Iris pigment epithelial cell (primary cell): Measurements from ENCODE around the gene SBK2.
"Not testable (repeated sequence)": the region's sequence is repeated elsewhere in the genome, so short reads cannot be mapped to it uniquely, and the experiment has no call there.

Experiments
- DNase-seq: peaks from one replicate; pipeline ENCODE4 v3.0.0-alpha.2; 2011; ENCODE audit warnings: low read depth

The SBK2 gene

GRCh38 chr19:55535173-55535964 is 1.6 kb downstream of the SBK2 start:
- DNase-seq = no peak

GRCh38 chr19:55534280-55534679 is 2.7 kb downstream of the SBK2 start:
- DNase-seq = not testable (repeated sequence)

DNA sequence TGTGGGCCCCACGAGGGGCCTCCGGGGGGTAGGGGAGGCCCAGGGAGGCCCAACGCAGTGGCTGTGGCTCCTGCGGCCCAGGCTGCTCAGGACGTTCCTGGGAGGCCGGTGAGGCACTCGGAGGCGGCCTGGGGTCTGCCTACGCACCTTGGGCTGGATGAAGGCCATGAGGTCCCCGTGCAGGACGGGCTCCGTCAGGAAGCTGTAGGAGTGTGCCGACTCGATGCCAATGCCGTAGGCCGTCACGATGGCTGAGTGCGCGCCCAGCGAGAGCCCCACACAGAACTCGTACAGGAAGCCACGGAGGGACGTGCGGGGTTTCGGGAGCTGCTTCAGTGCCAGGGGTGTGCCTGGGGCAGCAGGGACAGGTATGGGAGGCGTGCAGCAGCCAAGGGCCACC is 5.9 kb downstream of the SBK2 start:
- DNase-seq = no peak

GRCh38 chr19:55529636-55530234 is 7.2 kb downstream of the SBK2 start:
- DNase-seq = no peak

DNA sequence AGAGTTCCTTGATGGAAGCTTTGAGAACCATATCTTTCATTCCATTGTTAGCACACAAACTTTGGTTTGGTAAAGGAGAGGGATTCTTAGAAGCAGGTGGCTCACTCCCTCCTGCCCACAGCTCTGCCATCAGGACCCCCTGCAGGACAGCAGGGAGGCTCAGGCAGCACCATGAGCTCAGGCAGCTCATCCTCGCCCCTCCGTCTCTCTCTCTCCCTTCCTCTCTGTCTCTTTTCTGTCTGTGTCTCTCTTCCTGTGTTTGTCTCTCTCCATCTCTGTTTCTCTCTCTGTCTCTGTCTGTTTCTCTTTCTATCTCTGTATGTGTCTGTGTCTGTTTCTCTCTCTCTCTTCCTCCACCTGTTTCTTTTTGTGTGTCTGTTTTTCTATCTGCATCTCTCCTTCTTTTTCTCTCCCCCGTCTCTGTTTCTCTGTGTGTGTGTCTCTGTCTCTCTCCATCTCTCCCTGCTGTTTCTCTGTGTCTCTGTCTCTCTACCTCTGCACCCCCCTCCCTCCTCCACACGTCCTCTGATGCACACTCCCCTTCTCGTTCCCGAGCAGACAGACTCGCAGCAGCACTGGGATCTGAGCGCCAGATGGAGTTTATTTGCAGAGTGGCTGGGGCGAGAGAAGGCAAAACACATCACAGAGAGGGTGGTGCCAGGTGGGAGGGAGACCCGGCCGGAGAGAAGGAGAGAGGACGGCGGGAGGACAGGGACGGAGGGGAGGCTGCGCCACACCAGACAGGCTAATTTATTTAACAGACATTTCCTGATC is 8.7 kb downstream of the SBK2 start:
- peak; percentile 22 for DNase-seq

DNA sequence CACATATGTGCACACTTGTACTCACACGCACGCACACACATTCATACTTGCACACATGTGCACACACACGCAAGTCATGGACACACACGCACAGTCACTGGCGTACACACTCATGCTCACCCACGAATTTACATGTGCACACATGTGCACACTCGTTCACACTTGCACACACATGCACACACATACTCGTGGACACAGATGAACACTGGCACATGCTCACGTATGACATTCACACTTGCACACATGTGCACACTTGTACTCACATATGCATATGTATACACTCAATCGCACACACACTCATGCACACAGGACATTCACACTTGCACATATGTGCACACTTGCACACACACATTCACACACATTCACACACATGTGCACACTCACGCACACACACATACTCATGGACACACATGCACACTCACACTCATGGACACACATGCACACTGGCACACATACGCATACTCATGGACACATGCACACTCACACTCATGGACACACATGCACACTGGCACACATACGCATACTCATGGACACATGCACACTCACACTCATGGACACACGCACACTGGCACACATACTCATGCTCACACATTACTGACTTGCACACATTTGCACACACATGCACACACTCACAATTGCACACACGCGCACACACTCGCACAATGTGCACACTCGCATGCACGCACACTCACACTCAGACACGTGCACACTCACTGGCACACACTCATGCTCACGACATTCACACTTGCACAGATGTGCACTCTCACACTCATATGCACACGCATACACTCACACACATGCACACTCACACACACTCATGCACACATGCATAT is 9.5 kb downstream of the SBK2 start:
- DNase-seq = no peak

DNA sequence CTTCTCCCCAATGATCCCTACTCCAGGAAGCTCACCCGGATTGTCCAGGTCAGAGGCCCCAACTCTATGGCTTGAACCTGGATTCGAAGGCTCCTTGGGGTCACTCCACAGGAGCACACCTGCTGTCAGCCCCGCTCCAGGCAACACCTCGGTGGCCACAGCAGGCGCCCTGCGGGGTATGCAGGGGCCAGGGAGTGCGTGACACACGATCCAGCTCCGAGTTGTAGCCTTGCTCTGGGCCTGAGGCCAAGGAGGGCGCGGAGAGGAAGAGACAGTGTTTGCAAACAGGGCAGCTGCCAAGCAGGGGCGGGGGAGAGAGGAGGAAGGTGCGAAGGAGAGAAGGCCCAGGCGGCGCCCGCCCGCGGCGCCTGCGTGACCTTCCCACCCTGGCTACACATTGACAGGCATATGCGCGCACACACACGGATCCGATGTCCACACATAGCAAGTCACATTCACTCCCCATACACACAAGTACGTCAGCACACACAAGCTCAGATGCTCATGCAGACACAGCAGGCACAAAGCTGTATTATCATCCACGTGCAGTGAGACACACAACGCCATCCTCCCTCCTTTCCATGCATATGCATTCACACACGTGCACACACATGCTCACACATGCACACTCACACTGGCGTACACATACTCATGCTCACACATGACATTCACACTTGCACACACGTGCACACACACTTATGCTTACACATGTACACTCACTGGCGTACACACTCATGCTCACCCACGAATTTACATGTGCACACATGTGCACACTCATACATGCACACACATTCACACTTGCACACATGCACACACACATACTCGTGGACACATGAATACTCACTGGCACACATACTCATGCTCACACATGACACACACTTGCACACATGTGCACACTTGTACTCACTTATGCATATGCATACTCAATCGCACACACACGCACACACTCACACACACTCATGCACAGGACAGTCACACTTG is 10.4 kb downstream of the SBK2 start:
- DNase-seq = peak; percentile 68

GRCh38 chr19:55525289-55526101 is 11.4 kb downstream of the SBK2 start:
- no peak for DNase-seq

- no peak for DNase-seq
Measured at GRCh38 chr19:55520691-55521292, 16.1 kb downstream of the SBK2 start.

- peak; percentile 90 for DNase-seq
Measured at GRCh38 chr19:55519451-55520311, 17.3 kb downstream of the SBK2 start.

DNA sequence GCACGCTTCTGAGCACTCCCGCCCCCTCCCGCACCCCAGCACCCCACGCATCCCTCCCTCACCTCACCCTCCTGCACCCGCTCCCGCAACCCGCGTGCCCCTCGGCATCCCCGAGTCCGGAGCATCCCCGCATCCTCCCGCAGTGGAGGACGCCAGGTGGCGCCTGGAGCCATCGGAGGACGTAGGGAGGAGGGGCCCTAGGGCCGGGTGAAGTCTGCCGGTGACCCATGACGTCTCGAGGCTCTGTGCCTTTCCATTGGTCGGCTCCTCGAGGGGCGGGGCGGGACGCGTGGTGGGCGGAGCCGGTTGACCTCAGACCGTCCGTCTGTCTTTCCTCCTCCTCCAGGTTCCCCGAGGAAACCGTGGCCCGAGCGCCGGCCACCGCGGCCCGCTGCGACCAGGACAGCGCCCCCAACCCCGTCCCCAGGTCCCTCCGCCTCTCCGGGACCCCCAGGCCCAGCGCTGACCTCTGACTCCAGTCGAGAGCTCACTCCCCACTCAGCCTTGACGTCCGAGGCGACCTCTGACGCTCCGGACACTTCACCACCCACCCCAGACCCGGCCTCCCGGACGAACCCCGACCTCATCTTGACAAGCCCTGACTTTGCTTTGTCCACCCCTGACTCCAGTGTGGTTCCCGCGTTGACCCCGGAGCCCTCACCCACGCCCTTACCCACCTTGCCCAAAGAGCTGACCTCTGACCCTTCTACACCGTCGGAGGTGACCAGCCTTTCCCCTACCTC is 19.9 kb downstream of the SBK2 start:
- peak; percentile 88 for DNase-seq

DNA sequence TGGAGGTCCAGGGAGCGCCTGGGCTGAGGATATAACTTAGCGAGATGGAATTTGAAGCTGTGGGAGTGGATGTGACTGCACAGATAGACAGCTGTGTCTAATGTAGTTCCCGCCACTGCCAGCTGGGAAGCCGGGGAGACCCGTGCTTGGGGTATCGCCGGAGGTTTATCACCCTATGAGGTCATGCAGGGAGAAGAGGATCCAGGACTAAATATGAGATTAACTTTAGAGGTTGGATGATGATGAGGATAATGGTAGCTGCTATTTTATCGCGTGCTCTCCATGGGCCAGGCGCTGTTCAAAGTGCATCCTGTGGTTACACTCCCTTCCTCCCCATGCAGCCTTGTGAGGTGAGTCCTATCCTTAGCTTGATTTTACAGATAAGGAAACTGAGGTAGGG is 28.8 kb downstream of the SBK2 start:
- no peak for DNase-seq

DNA sequence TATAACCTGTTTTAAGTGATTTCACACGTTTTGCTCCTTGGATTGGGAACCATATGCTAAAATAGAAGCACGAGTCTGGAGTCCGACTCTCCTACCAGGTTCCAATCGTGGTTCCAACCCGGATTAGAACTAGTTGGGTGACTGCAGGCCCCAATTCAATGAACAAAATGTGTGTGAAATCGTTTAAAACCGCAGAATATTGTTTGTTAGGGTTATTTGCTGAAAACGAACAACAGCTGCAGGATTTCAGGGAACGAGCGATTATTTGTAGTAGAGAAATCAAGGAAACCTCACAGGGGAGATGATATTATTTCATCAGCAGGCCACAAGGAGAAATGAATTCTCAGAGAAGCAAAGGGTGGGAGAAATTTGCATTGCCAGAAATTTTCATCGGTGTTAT is 32.0 kb downstream of the SBK2 start:
- no peak for DNase-seq

DNA sequence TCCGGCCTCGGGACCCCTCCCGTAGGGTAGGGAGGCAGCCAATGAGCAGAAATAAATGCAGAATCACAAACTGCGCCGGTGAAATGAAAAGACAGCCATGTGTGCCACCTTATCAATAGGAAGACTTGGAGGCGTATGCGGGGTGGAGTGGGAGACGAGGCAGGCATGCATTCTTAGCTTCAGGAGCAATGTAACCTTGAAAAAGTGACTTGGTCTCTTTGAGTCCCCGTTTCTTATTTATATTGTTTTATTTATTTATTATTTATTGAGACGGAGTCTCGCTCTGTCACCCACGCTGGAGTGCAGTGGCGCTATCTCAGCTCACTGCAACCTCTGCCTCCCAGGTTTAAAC is 32.7 kb downstream of the SBK2 start:
- DNase-seq = no peak

DNA sequence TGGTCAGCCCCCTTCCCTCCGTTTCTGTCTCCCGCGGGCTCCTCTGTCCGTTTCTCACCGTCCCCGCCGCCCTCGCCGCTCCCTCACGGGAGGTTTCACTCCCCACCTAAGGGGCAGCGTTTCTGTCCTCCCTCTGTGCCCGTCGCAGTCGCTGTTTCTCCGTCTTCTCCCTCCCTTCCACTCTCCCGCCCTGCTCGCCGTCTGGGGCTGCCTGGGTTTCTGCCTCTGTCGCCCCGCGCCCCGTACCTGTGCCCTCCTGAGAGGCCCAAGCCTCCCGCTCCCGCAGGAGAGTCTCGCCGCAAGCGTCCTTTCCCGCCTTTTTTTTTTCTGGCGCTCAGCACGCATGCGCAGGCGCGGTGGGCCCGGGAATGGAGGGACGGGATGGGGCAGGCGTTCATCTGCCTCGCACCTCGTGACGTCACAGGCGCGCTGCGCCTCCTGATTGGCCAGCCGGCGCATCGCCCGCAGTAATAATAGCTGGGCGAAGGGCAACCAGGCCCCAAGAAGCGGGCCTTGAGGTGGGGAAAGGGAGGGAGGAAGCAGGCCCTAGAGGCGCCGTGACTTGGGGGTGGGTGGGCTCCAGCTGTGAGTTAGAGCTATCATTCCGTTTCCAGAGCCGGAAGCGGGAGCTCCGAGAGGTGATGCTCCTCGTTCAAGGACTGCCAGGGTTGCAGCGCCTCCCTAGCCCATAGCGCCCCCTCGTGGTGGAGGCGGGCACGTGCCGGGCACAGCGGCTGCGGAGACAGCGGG is 33.3 kb downstream of the SBK2 start:
- peak; percentile 81 for DNase-seq

GRCh38 chr19:55503157-55503501 is 33.8 kb downstream of the SBK2 start:
- DNase-seq = no peak

DNA sequence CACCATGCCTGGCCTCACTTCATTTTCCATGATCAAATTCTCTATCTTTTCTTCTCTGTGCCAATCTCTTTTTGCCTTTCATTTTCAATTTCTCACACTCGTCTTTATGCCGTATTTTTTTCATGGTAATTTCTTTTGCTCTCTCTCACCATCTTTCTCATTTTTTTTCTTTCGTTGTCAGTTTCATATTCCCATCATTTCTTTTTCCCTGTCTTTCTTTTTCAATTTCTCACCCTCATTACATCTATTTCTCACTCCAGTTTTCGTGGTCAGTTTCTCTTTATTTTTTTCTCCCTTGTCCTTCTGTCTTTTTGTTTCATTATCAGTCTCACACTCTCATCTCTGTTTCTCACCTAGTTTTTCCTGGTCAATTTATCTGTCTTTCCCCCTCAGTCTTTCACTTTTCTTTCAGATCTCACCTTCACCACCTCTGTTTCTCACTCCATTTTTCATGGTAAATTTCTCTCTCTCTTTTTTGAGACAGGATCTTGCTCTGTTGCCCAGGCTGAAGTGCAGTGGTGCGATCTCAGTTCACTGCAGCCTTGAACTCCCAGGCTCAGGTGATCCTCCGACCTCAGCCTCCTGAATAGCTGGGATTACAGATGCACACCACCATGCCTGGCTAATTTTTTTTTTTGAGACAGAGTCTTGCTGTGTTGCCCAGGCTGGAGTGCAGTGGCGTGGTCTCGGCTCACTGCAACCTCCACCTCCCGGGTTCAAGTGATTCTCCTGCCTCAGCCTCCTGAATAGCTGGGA is 34.6 kb downstream of the SBK2 start:
- no peak for DNase-seq
